ENCODE data around the gene AFDN. TPM values are rescaled to one million over a fixed set of nuclear protein-coding genes. Genes with fewer than 3 reads are reported as not detected.
A peak's percentile ranks its signal among the peaks of the same experiment; 100 is the strongest.

The AFDN gene
- total RNA-seq, 4 donors from 2014 or later = 196 to 311 (median 224) TPM

GRCh38 chr6:167896648-167897047, 69.9 kb downstream of the AFDN start:
- 92 to 93% methylated on average over 4 of the region's 4 CpGs for whole genome bisulfite sequencing, 2 donors
- Histone ChIP-seq H3K9me3 (no peaks in the 10 kb centered on the region), H3K27ac (no peak overlapping the region), H3K4me1 (no peaks in the 10 kb centered on the region), H3K36me3 (no peaks in the 10 kb centered on the region), H3K4me3 (replicated peaks in 1 of 3) (no peak overlapping the region), H3K27me3 (no peaks in the 10 kb centered on the region)
- TF ChIP-seq, protein P1, sequence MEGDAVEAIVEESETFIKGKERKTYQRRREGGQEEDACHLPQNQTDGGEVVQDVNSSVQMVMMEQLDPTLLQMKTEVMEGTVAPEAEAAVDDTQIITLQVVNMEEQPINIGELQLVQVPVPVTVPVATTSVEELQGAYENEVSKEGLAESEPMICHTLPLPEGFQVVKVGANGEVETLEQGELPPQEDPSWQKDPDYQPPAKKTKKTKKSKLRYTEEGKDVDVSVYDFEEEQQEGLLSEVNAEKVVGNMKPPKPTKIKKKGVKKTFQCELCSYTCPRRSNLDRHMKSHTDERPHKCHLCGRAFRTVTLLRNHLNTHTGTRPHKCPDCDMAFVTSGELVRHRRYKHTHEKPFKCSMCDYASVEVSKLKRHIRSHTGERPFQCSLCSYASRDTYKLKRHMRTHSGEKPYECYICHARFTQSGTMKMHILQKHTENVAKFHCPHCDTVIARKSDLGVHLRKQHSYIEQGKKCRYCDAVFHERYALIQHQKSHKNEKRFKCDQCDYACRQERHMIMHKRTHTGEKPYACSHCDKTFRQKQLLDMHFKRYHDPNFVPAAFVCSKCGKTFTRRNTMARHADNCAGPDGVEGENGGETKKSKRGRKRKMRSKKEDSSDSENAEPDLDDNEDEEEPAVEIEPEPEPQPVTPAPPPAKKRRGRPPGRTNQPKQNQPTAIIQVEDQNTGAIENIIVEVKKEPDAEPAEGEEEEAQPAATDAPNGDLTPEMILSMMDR (IDR thresholded peaks at IDR 0.05) = no peak
- TF ChIP-seq POLR2A (IDR thresholded peaks at IDR 0.05) = no peak
- intact Hi-C loops (cut with DNase I) = loop anchor here (5.0 kb wide), 1 partner anchor 409 kb away; no protein-coding TSS in a partner anchor
- DNase-seq = no peak

- no peak overlapping the region for H3K27ac ChIP-seq
- TF ChIP-seq, protein P1 (IDR thresholded peaks at IDR 0.05) = peak; percentile 41 to 85 (median 67)
- no peak for TF ChIP-seq POLR2A (IDR thresholded peaks at IDR 0.05)
- no peaks in the 10 kb centered on the region for H3K4me1 ChIP-seq
- DNase-seq = no peak
- intact Hi-C loops (cut with DNase I) = loop anchor here (5.0 kb wide), 1 partner anchor 411 kb away; no protein-coding TSS in a partner anchor
- WGBS, 2 donors = 86 to 89% methylated on average over 3 of the region's 3 CpGs
- H3K36me3 ChIP-seq = peaks cover 0 to 9% of the 10 kb centered on the region in 2 donors
- H3K27me3 ChIP-seq = no peaks in the 10 kb centered on the region
- H3K9me3 ChIP-seq = no peaks in the 10 kb centered on the region
- no peak overlapping the region for H3K4me3 ChIP-seq (replicated peaks in 1 of 3)
Measured at GRCh38 chr6:167898673-167899311, 72.1 kb downstream of the AFDN start.

- Histone ChIP-seq H3K9me3 (no peaks in the 10 kb centered on the region), H3K27me3 (no peaks in the 10 kb centered on the region), H3K4me1 (no peaks in the 10 kb centered on the region), H3K36me3 (peaks cover 10 to 15% of the 10 kb centered on the region in 2 donors), H3K27ac (no peak overlapping the region), H3K4me3 (replicated peaks in 1 of 3) (no peak overlapping the region)
- DNase-seq = no peak
- intact Hi-C loops (cut with DNase I) = no loop called here
- WGBS, 2 donors = 72 to 85% methylated on average over 5 of the region's 5 CpGs
- TF ChIP-seq, protein P1 (IDR thresholded peaks at IDR 0.05) = no peak
- TF ChIP-seq POLR2A (IDR thresholded peaks at IDR 0.05) = no peak
Measured at GRCh38 chr6:167904791-167905190, 78.1 kb downstream of the AFDN start.

GRCh38 chr6:167906899-167907298, 80.2 kb downstream of the AFDN start:
- Histone ChIP-seq H3K4me1 (no peaks in the 10 kb centered on the region), H3K9me3 (no peaks in the 10 kb centered on the region), H3K27me3 (no peaks in the 10 kb centered on the region), H3K4me3 (replicated peaks in 1 of 3) (no peak overlapping the region), H3K36me3 (peaks cover 10 to 21% of the 10 kb centered on the region in 2 donors), H3K27ac (peak overlapping the region; percentile 19 to 45 (median 29))
- intact Hi-C loops (cut with DNase I) = no loop called here
- peak; percentile 59 to 62 for DNase-seq
- WGBS, 2 donors = 45 to 58% methylated on average over 10 of the region's 10 CpGs
- TF ChIP-seq POLR2A (IDR thresholded peaks at IDR 0.05) = no peak
- TF ChIP-seq, protein P1 (IDR thresholded peaks at IDR 0.05) = no peak

DNA sequence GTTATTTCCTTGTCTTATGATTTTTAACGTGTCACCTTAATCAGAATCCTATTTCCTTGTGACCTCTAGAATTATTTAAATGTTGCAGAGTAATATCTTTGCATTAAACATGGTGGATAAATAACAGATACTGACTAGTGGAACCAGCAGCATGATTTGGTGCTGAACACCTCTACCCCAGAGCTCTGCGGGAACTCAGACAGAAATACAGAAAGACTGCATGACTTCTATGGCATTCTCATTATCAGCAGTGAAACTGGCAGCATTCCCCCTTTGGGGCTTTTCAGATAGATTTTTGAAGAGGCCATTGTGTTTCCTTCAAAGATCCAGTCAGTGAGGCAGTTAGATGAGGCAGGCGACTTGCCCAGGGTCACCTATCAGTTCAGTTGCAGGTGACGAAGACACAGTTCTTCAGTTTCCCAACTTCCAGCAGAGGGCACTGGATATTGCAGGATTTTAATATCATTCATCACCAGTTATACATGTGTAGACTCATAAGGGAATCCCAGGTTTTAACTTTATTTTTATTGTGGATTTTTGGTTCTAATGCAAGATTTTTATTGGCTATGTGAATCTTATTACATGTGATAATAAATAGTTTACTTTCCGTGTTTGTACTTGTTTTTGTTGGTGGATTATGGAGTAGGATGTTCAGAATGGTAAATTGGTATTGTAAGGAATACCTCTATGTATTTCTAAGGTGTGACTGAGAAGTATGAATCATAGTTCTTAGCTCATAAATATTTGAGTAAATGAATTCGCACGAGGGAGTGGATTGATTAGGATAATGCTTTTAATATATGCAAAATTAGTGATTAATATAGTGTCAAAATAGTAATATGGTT, 81.3 kb downstream of the AFDN start:
- no peaks in the 10 kb centered on the region for H3K4me1 ChIP-seq
- H3K36me3 ChIP-seq = peaks cover 10 to 15% of the 10 kb centered on the region in 2 donors
- H3K27ac ChIP-seq = no peak overlapping the region
- no peaks in the 10 kb centered on the region for H3K9me3 ChIP-seq
- TF ChIP-seq POLR2A (IDR thresholded peaks at IDR 0.05) = no peak
- TF ChIP-seq, protein P1 (IDR thresholded peaks at IDR 0.05) = peak in 2 of 6 experiments; percentile 10 to 35
- H3K4me3 ChIP-seq (replicated peaks in 1 of 3) = no peak overlapping the region
- intact Hi-C loops (cut with DNase I) = no loop called here
- 67 to 93% methylated on average over 7 of the region's 7 CpGs for WGBS, 2 donors
- H3K27me3 ChIP-seq = no peaks in the 10 kb centered on the region
- no peak for DNase-seq

Data from thyroid gland (tissue), 4 donors.